ACHN (cell line): ENCODE measurements around the gene GCHFR.

Source experiments
- DNase-seq: peaks from one replicate; pipeline ENCODE4 v3.0.0-alpha.2; 2015
- in situ Hi-C: cut with HindIII; loops from 2 replicates; pipeline ENCODE4 v1.10.0; 2017; ENCODE audit warnings: low sequenced_read_pairs, low pct_ligation_motif_present, low pct_unique_long_range_greater_than_20kb

The GCHFR gene

GRCh38 chr15:40803076-40803475 lies 39.2 kb downstream of the GCHFR start:
- in situ Hi-C loops: no loop called here
- DNase-seq: no peak

GRCh38 chr15:40803688-40804087 lies 39.8 kb downstream of the GCHFR start:
- in situ Hi-C loops: no loop called here
- no peak for DNase-seq

- DNase-seq: no peak
- in situ Hi-C loops: no loop called here
Measured at GRCh38 chr15:40806672-40807027, 42.8 kb downstream of the GCHFR start.

GRCh38 chr15:40807028-40807887 lies 43.4 kb downstream of the GCHFR start, which contains the start of the genes DNAJC17 and ZFYVE19:
TSS of gene DNAJC17 (minus strand) at chr15:40807473. CDS start at chr15:40807446, 27 bp downstream.
TSS of gene ZFYVE19 (plus strand) at chr15:40807089. CDS start at chr15:40807590, 501 bp downstream.
- in situ Hi-C loops: no loop called here
- DNase-seq: peak; percentile 97

- DNase-seq: no peak
- in situ Hi-C loops: no loop called here
Measured at GRCh38 chr15:40807888-40808461, 44.1 kb downstream of the GCHFR start.

GRCh38 chr15:40808861-40809450 lies 45.1 kb downstream of the GCHFR start:
- in situ Hi-C loops: no loop called here
- no peak for DNase-seq

- in situ Hi-C loops: no loop called here
- no peak for DNase-seq
Measured at GRCh38 chr15:40812721-40813425, 49.0 kb downstream of the GCHFR start.

- DNase-seq: no peak
- in situ Hi-C loops: no loop called here
Measured at GRCh38 chr15:40815042-40815698, 51.3 kb downstream of the GCHFR start.
